Panc1 (cell line): ENCODE data around the gene SKAP1. TPM values are rescaled to one million over a fixed set of nuclear protein-coding genes. Genes with fewer than 3 reads are reported as not detected.

Experiments used
- ATAC-seq: fragments of 200-7000 bp; cut with Tn5 transposase; 2 replicates; pipeline ENCODE4 v1.9.1; 2020; ENCODE audit warnings: mild to moderate bottlenecking, moderate library complexity
- BruUV-seq: library from RNA; stranded (reverse); fragments of 400-500 nt; replicated peaks from 2 replicates; lab custom pipeline; 2021; lab: Mats Ljungman, UMichigan
- CTCF ChIA-PET: fragments of 300-600 bp; sonication (Branson Sonifier 250); formaldehyde crosslinking; loops from one replicate; lab custom pipeline; 2022; ENCODE audit warnings: antibody characterized with exemption; lab: Charles Lee
- POLR2A ChIA-PET: fragments of 300-600 bp; sonication (Branson Sonifier 250); formaldehyde crosslinking; loops from one replicate; lab custom pipeline; 2022; ENCODE audit warnings: antibody characterized with exemption; lab: Charles Lee
- DNase-seq: peaks from one replicate; pipeline ENCODE4 v3.0.0-alpha.2; 2010; ENCODE audit warnings: low read depth, low spot score
- H3K27ac ChIP-seq: 2 replicates; pipeline ENCODE4 v1.5.1; 2011; ENCODE audit warnings: mild to moderate bottlenecking, low read length, inconsistent platforms
- H3K27me3 ChIP-seq: fragments of 200-500 bp; sonication (Bioruptor generic); 2 replicates; pipeline ENCODE4 v1.6.0; 2014; ENCODE audit warnings: low read length, inconsistent platforms; ENCODE audit not compliant: control insufficient read depth, insufficient read depth
- H3K36me3 ChIP-seq: fragments of 200-500 bp; sonication (Bioruptor generic); 2 replicates; pipeline ENCODE4 v1.5.1; 2014; ENCODE audit warnings: inconsistent platforms, mild to moderate bottlenecking, low read length, moderate library complexity; ENCODE audit not compliant: control insufficient read depth, insufficient read depth
- H3K4me1 ChIP-seq: 2 replicates; pipeline ENCODE4 v1.5.1; 2011; ENCODE audit warnings: inconsistent platforms, mild to moderate bottlenecking, low read length, moderate library complexity; ENCODE audit not compliant: control insufficient read depth, insufficient read depth
- H3K4me3 ChIP-seq, 2 experiments: 2 replicates each; pipeline ENCODE4 v1.5.1; 2011 to 2012; ENCODE audit warnings: low read depth in 2 of 2, low read length in 2 of 2, mild to moderate bottlenecking in 2 of 2, inconsistent platforms in 1 of 2, moderate library complexity in 1 of 2
- H3K9me3 ChIP-seq: fragments of 200-500 bp; sonication (Bioruptor generic); 2 replicates; pipeline ENCODE4 v1.5.1; 2014; ENCODE audit warnings: low read depth, mild to moderate bottlenecking, inconsistent platforms, low read length, moderate library complexity; ENCODE audit not compliant: control insufficient read depth, insufficient read depth
- CTCF ChIP-seq: fragments of 450-650 bp; IDR thresholded peaks from 2 replicates; pipeline ENCODE4 v1.5.1; 2017; ENCODE audit warnings: mild to moderate bottlenecking
- POLR2AphosphoS5 ChIP-seq: IDR thresholded peaks from 2 replicates; pipeline ENCODE4 v1.6.1; 2012; ENCODE audit warnings: mild to moderate bottlenecking, low read depth, low read length, moderate library complexity
- REST ChIP-seq, 2 experiments: IDR thresholded peaks; 2 replicates each; pipeline ENCODE4 v1.6.1; 2011 to 2012; ENCODE audit warnings: low read depth in 2 of 2, control low read depth in 1 of 2, low read length in 1 of 2, mild to moderate bottlenecking in 1 of 2, moderate library complexity in 1 of 2; ENCODE audit not compliant: insufficient read depth in 1 of 2
- SIN3A ChIP-seq: IDR thresholded peaks from 2 replicates; pipeline ENCODE4 v1.6.1; 2012; ENCODE audit warnings: low read depth, mild to moderate bottlenecking, low read length, moderate library complexity, borderline replicate concordance; ENCODE audit not compliant: insufficient read depth
- TCF7L2 ChIP-seq: IDR thresholded peaks from 2 replicates; pipeline ENCODE4 v1.6.1; 2011; ENCODE audit warnings: mild to moderate bottlenecking, low read depth, low read length, inconsistent platforms
- in situ Hi-C: cut with HindIII; loops from 2 replicates; pipeline ENCODE4 v1.10.0; 2016; ENCODE audit warnings: low sequenced_read_pairs, low pct_unique_long_range_greater_than_20kb
- intact Hi-C: fragments of 100-400 bp; cut with micrococcal nuclease; formaldehyde crosslinking; loops from one replicate; pipeline ENCODE4 v1.10.0; 2022; ENCODE audit not compliant: unreplicated experiment
- total RNA-seq: library from RNA; stranded (reverse); gene quantifications from one replicate; pipeline ENCODE4 v1.2.1, GENCODE V29; 2021; ENCODE audit not compliant: unreplicated experiment

Gene SKAP1
- total RNA-seq, 1 experiment from 2014 or later: 0.90 TPM

- intact Hi-C loops: no loop called here
- in situ Hi-C loops: no loop called here
- ATAC-seq: no peak
- BruUV-seq: no TSS peak
- DNase-seq: no peak
- no peak for TF ChIP-seq REST (IDR thresholded peaks at IDR 0.05; ENCODE audit: insufficient read depth in 1 of 2, low read depth in 2 of 2, low read length in 1 of 2)
- no peak for TF ChIP-seq TCF7L2
- TF ChIP-seq CTCF: no peak
- TF ChIP-seq POLR2AphosphoS5: no peak
- no peak for TF ChIP-seq SIN3A
- CTCF ChIA-PET: no interaction called here
- Histone ChIP-seq H3K27me3 (no peaks in the 10 kb centered on the region), H3K36me3 (peaks cover 3% of the 10 kb centered on the region; the same call in 1 of the 2 replicates), H3K9me3 (no peaks in the 10 kb centered on the region), H3K4me3 (no peak overlapping the region), H3K4me1 (peaks cover 5% of the 10 kb centered on the region; the same call in 1 of the 2 replicates), H3K27ac (no peak overlapping the region)
- POLR2A ChIA-PET: interaction anchor here (0.7 kb wide), 1 partner anchor 234 kb away, joined by 3 read pairs; no protein-coding TSS in a partner anchor
These were observed 318.1 kb downstream of the SKAP1 start for GRCh38 chr17:48111937-48112241.

- in situ Hi-C loops (no loop called here), intact Hi-C loops (no loop called here)
- TF ChIP-seq CTCF (no peak), POLR2AphosphoS5 (no peak), REST (IDR thresholded peaks at IDR 0.05; ENCODE audit: insufficient read depth in 1 of 2, low read depth in 2 of 2, low read length in 1 of 2) (no peak), TCF7L2 (no peak), SIN3A (no peak)
- Histone ChIP-seq H3K4me3 (no peak overlapping the region), H3K9me3 (no peaks in the 10 kb centered on the region), H3K4me1 (peaks cover 5% of the 10 kb centered on the region; the same call in 1 of the 2 replicates), H3K27ac (no peak overlapping the region), H3K36me3 (peaks cover 3% of the 10 kb centered on the region; the same call in 1 of the 2 replicates), H3K27me3 (no peaks in the 10 kb centered on the region)
- CTCF ChIA-PET: no interaction called here
- BruUV-seq: no TSS peak
- DNase-seq (no peak), ATAC-seq (no peak)
- POLR2A ChIA-PET: no interaction called here
These were observed 319.3 kb downstream of the SKAP1 start for GRCh38 chr17:48110761-48111160.
